WTC11 (cell line): ENCODE data around the gene PIGZ.

Source experiments
- NR1H2 ChIP-seq: sonication (generic); formaldehyde crosslinking; IDR thresholded peaks from 2 replicates; pipeline ENCODE4 v1.9.0; 2021; ENCODE audit warnings: mild to moderate bottlenecking, moderate library complexity, missing genetic modification reagents
- TF ChIP-seq, protein P1 (sequence below): sonication (generic); formaldehyde crosslinking; conservative IDR thresholded peaks from 2 replicates; pipeline ENCODE4 v1.8.1; 2022; ENCODE audit warnings: mild to moderate bottlenecking, missing genetic modification reagents
- TF ChIP-seq, protein P2 (sequence below): sonication (generic); formaldehyde crosslinking; IDR thresholded peaks from 2 replicates; pipeline ENCODE4 v1.8.1; 2022; ENCODE audit warnings: low read depth, missing genetic modification reagents, borderline replicate concordance

DNA sequence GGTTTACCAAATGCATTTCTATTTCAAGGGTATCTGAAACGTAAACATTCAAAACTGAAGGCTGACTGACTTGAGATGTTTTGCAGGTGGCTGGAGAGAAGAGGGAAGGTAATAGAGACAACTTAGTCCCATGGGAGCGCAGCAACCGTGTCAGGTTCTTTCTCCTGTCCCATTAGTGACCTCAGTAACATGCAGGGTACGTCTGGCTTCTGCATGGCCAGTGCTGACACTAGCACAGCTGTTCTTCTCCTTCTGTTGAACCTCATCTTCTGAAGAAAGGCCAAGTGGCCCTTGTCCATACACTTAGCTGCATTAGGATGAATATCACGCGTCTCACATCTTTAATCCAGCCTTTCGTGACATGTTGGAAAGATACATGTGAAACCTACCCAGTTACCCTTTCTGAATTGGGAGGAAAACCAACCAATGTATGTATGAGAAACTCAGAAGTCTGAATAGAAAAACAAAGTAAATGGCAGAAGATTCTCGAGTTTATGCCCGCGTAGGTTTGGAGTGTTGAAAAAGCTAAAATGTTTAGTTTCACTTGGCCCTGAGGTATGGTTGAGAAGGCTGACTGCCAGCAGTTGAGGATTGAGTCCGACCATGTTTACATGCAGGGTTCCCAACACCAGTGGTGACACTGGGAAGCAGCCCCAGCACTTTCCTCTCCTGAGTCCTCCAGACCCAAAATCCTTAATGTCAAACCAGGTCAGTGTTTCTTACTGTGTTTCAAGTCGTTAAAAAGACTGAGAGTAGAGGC, 36.6 kb downstream of the PIGZ start:
- TF ChIP-seq, protein P1, sequence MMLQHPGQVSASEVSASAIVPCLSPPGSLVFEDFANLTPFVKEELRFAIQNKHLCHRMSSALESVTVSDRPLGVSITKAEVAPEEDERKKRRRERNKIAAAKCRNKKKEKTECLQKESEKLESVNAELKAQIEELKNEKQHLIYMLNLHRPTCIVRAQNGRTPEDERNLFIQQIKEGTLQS (CRISPR knock-in tag), result no peak
- TF ChIP-seq, protein P2, sequence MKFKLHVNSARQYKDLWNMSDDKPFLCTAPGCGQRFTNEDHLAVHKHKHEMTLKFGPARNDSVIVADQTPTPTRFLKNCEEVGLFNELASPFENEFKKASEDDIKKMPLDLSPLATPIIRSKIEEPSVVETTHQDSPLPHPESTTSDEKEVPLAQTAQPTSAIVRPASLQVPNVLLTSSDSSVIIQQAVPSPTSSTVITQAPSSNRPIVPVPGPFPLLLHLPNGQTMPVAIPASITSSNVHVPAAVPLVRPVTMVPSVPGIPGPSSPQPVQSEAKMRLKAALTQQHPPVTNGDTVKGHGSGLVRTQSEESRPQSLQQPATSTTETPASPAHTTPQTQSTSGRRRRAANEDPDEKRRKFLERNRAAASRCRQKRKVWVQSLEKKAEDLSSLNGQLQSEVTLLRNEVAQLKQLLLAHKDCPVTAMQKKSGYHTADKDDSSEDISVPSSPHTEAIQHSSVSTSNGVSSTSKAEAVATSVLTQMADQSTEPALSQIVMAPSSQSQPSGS (CRISPR knock-in tag), result no peak
- TF ChIP-seq NR1H2, result no peak
